Stimulated activated CD8-positive, alpha-beta memory T cell treated with anti-CD3 and anti-CD28 coated beads, Interleukin-12 subunit alpha, Interleukin-12 subunit beta, amount 100 ng/mL, for 24 hours (primary cell): ENCODE results near the gene PPP2CA.
A peak's percentile ranks its signal among the peaks of the same experiment; 100 is the strongest.
"Not testable (repeated sequence)": the region's sequence is repeated elsewhere in the genome, so short reads cannot be mapped to it uniquely, and the experiment has no call there.

Experiments
- DNase-seq: peaks from one replicate; pipeline ENCODE4 v3.0.0-alpha.2; 2020; ENCODE audit errors: extremely low read depth

Gene PPP2CA

GRCh38 chr5:134245101-134245604, 19.3 kb upstream of the PPP2CA start:
- DNase-seq = no peak

- DNase-seq = no peak
Measured at GRCh38 chr5:134242146-134242545, 16.3 kb upstream of the PPP2CA start.

GRCh38 chr5:134240421-134240962, 14.6 kb upstream of the PPP2CA start:
- no peak for DNase-seq

DNA sequence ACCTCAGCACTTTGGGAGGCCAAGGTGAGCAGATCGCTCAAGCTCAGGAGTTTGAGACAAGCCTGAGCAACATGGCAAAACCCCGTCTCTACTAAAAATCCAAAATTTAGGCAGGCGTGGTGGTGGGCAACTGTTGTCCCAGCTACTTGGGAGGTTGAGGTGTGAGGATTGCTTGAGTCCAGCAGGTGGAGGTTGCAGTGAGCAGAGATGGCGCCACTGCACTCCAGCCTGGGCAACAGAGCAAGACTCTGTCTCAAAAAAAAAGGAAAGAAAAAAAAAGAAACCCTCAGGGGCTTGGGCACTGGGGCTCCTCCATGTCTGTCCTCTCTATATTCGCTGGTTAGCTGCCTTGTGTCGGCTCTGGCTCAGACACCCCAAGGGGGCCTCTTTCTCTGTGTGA, 10.9 kb upstream of the PPP2CA start:
- no peak for DNase-seq

DNA sequence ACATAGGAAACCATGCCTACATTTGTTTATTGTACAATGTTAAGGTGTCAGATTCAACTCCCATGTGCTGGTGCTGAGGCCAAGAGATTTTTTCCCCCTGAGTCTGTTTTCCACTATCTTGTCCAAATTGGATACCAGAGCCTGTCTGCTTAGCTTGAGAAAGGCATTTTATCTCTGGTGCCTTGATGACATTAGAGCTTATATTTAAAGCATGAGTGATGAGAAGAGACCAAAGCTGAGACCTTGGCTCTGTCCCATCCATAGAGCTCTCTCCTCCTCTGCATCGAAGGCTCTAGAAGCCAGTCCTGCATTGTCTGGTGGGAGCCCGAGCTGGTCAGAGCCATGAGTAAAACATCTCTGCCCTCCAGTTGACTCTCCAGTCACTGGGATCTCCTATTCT, 10.4 kb upstream of the PPP2CA start:
- DNase-seq = no peak

GRCh38 chr5:134228624-134229023, 2.8 kb upstream of the PPP2CA start:
- DNase-seq = no peak

- DNase-seq = no peak
Measured at GRCh38 chr5:134227776-134228175, 1.9 kb upstream of the PPP2CA start.

- DNase-seq = no peak
Measured at GRCh38 chr5:134227259-134227658, 1.4 kb upstream of the PPP2CA start.

GRCh38 chr5:134226441-134227192, 744 bp upstream of the PPP2CA start:
- DNase-seq = peak; percentile 26

- DNase-seq = peak; percentile 30
Measured at GRCh38 chr5:134224888-134225779, 739 bp downstream of the PPP2CA start.

DNA sequence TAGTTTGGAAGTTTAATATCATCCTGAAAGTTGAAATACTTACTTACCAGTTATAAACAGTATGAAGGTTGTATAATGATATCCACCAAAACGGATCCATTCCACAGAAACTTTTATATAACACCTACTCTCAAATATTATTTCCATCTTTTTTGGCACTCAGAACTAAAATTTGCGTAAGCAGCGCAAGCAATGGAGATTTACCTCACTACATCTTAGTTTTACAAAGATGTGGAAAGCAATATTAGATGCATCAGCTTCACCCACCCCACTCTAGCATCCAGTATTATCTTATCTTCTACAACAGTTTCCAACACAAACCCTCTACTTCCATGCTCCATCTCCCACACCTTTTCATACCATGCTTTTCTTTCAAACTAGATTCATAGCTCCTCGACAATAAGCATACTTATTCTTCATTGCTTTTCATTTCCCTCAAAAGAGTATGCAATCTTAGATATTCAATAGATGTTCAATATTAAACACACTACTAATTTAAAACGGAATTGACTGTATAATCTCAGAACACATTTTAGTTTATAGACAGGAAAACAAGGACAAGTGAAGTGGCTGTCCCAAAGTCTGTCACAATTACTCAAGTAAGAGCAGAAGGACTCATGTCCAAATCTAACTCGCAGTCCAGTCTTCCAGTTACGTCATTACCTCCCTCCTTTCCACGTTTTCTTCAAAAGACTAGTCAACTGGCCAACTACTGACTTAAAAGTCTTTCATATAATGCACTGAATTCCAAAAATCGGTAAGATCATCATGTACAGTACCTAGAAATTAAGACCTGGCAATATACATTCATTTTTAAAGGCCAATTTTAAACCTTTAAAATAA, 2.2 kb downstream of the PPP2CA start:
- no peak for DNase-seq

DNA sequence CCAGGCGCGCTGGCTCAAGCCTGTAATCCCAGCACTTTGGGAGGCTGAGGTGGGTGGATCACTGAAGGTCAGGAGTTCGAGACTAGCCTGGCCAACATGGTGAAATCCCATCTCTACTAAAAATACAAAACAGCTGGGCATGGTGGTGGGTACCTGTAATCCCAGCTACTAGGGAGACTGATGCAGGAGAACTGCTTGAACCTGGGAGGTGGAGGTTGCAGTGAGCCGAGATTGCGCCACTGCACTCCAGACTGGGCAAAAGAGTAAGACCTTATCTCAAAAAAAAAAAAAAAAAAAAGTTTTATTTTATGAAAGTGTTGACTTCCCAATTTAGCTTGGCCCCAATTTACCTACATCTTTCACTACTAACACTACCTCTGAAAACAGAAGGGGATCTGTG, 4.2 kb downstream of the PPP2CA start:
- DNase-seq = not testable (repeated sequence)

DNA sequence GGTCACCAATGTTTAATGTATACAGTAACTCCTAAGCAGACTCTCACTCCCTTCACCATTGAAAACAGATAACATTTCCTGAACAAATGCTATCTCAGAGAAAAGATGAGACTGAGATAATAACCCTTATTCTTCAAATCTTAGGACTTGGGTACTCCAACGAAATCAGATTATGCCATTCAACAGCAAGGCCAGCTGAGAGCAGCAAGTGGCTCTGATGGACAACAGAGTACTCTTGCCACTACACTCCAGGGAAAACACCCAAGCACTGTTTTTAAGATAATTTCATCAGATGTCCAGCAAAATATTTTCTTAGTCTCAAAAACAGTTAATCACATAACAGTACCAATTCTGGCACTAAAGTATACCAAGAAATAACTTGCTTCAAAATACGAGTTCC, 10.1 kb downstream of the PPP2CA start:
- DNase-seq = no peak

DNA sequence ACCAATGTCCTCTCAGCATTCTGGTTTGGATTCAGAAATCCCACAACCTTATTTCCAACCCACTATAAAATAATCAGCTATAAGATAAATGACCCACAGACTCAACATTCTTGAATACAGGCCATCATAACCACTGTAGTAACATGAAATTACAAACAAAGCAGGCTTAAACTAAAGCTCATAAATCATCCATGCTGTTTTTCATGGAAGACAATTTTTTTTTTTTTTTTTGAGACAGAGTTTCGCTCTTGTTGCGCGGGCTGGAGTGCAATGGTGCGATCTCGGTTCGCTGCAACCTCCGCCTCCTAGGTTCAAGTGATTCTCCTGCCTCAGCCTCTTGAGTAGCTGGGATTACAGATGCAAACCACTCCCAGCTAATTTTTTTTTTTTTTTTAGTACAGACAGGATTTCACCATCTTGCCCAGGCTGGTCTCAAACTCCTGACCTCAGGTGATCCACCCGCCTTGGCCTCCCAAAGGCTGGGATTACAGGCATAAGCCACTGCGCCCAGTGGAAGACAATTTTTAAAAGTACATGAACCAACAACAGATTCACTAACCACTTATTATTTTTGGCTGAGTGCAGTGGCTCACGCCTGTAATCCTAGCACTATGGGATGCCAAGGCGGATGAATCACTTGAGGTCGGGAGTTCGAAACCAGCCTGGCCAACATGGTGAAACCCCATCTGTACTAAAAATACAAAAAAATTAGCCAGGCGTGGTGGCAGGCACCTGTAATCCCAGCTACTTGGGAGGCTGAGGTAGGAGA, 14.4 kb downstream of the PPP2CA start:
- DNase-seq = not testable (repeated sequence)

DNA sequence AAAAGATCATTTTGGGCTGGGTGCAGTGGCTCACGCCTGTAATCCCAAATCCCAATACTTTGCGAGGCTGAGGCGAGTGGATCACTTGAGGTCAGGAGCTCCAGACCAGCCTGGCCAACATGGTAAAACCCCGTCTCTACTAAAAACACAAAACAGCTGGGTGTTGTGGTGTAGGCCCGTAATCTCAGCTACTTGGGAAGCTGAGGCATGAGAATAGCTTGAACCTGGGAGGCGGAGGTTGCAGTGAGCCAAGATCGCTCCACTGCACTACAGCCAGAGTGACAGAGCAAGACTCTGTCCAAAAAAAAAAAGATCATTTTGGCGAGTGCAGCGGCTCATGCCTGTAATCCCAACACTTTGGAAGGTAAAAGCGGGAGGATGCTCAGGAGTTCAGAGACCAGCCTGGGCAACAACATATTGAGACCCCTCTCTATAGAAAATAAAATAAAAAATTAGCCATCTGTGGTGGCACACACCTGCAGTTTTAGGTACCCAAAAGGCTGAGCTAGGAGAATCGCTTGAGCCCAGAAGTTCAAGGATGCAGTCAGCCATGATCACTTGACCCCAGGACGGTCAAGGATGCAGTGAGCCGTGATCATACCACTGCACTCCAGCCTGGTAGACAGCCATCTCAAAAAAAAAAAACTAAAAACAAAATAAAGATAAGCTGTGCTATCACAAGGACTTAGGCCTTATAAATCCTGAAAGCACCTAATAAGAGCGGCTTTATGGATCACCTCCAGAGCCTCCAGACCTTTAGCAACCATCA, 16.2 kb downstream of the PPP2CA start:
- no peak for DNase-seq

DNA sequence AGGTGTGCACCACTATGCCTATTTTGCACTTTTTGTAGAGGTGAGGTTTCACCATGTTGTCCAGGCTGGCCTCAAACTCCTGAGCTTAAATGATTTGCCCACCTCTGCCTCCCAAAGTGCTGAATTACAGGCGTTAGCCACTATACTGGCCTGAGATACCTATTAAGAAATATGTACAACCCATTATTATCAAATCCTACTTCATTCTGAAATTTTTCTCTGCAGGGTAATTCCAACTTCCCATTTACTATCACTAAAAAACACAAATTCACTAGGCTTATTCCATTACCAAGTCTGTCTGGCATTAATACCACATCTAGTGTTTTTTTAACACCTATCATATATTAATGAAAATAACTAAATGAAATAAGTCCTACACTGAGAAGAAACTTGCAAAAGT, 18.2 kb downstream of the PPP2CA start:
- no peak for DNase-seq

GRCh38 chr5:134206627-134207160, 19.2 kb downstream of the PPP2CA start:
- DNase-seq = no peak

GRCh38 chr5:134204575-134204974, 21.3 kb downstream of the PPP2CA start:
- DNase-seq = no peak

GRCh38 chr5:134203630-134204029, 22.2 kb downstream of the PPP2CA start:
- DNase-seq = no peak

GRCh38 chr5:134195666-134196065, 30.2 kb downstream of the PPP2CA start:
- DNase-seq = no peak
